ENCODE data around the gene VSIG10L2.

GRCh38 chr11:125904678-125905077 lies 41.2 kb upstream of the VSIG10L2 start:
- TF ChIP-seq CTCF (IDR thresholded peaks at IDR 0.05; ENCODE audit: insufficient read depth, low read length, poor library complexity, severe bottlenecking) (no peak), EZH2phosphoT487 (conservative IDR thresholded peaks at IDR 0.05; ENCODE audit: low read length) (no peak)
